Chondrocyte (in vitro differentiated cells): Measurements from ENCODE around the gene RPL10A. TPM values are rescaled to one million over a fixed set of nuclear protein-coding genes. Genes with fewer than 3 reads are reported as not detected.
A peak's percentile ranks its signal among the peaks of the same experiment; 100 is the strongest.

ENCODE experiments used
- DNase-seq: peaks from one replicate; pipeline ENCODE4 v3.0.0; 2021; ENCODE audit warnings: mixed read lengths, low spot score
- H3K27ac Mint-ChIP-seq: one replicate; pipeline ENCODE4 v1.8.0; 2021; ENCODE audit warnings: mild to moderate bottlenecking, moderate library complexity, mixed read lengths; ENCODE audit not compliant: unreplicated experiment
- H3K27me3 Mint-ChIP-seq: 2 replicates; pipeline ENCODE4 v1.8.0; 2021; ENCODE audit warnings: low read depth, mixed read lengths
- H3K36me3 Mint-ChIP-seq: 2 replicates; pipeline ENCODE4 v1.8.0; 2021; ENCODE audit warnings: low read depth, mixed read lengths
- H3K4me1 Mint-ChIP-seq: 2 replicates; pipeline ENCODE4 v1.8.0; 2021; ENCODE audit warnings: low read depth, mild to moderate bottlenecking, mixed read lengths
- H3K4me3 Mint-ChIP-seq: one replicate; pipeline ENCODE4 v1.8.0; 2021; ENCODE audit warnings: mild to moderate bottlenecking, moderate library complexity, mixed read lengths; ENCODE audit not compliant: unreplicated experiment
- H3K9me3 Mint-ChIP-seq: 2 replicates; pipeline ENCODE4 v1.8.0; 2021; ENCODE audit warnings: low read depth, mixed read lengths
- long read RNA-seq: library from polyadenylated mRNA; stranded (forward); transcript quantifications from one replicate; pipeline ENCODE4 v2.0.0, GENCODE V29; 2021
- total RNA-seq: library from RNA; stranded (reverse); gene quantifications from 3 replicates; pipeline ENCODE4 v1.2.1, GENCODE V29; 2021
- TF ChIP-seq, protein P1 (sequence below): fragments of 200-600 bp; sonication (generic); IDR thresholded peaks from 2 replicates; pipeline ENCODE4 v1.5.0; 2021; ENCODE audit warnings: antibody characterized with exemption, mild to moderate bottlenecking, moderate library complexity

Gene RPL10A
- 844 to 899 TPM (median 848 TPM) in 3 replicates for total RNA-seq
- long read RNA-seq, transcript RPL10A-201 (6 exons, 716 nt): major isoform, 462 of 518 reads
- long read RNA-seq, transcript RPL10A-203 (5 exons, 1,069 nt): minor isoform, 8 of 518 reads
- long read RNA-seq, transcript RPL10A-204 (6 exons, 962 nt): minor isoform, 12 of 518 reads
- long read RNA-seq, transcript RPL10A-202 (5 exons, 1,063 nt): minor isoform, 10 of 518 reads
- long read RNA-seq, partial matches to known transcripts: 8 of 518 reads
- long read RNA-seq, other reads (novel, unspliced or antisense): 18 of 518 reads

DNA sequence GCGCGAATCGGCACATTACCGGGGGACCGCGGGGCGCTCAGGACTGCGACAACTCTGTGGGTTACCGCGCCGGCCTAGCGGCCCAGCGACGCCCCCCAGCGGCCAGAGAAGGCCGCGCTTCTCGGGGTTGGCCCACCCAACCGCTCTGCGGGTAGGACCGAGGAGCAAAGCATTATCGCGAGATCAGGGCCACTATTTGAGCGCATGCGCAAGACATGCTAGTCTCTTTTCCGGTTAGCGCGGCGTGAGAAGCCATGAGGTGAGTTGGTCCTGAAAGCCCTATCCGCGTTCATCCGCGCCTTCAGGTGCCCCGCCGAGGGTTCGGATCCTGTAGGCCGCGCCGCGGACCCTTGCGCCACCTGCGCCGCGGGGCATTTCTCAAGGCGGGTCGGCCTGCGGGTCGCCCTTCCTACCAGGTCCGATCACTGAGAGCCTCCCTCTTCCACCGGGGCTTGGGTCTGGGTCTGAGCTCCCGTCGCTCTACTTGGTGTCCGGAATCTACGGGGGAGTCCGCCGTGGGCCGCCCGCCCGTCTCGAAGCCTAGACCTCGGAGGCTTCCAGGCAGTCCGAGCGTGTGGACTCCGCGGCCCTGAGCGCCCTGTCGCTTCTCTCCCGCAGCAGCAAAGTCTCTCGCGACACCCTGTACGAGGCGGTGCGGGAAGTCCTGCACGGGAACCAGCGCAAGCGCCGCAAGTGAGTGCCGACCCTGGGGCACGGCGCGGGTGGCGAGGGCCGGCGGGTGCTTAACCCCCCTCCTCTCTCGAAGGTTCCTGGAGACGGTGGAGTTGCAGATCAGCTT lies at the start of gene RPL10A:
TSS of gene RPL10A (plus strand) at position 221 of the 799 bp plus-strand sequence. CDS start at position 255, 34 bp downstream.
- Mint-ChIP-seq H3K9me3 (no peaks in the 10 kb centered on the region), H3K27ac (peak within 1 kb of the TSS; percentile 99), H3K27me3 (no peaks in the 10 kb centered on the region), H3K4me1 (peaks cover 41% of the 10 kb centered on the region), H3K36me3 (peaks cover 19% of the 10 kb centered on the region), H3K4me3 (peak within 1 kb of the TSS; percentile 97)
- TF ChIP-seq, protein P1, sequence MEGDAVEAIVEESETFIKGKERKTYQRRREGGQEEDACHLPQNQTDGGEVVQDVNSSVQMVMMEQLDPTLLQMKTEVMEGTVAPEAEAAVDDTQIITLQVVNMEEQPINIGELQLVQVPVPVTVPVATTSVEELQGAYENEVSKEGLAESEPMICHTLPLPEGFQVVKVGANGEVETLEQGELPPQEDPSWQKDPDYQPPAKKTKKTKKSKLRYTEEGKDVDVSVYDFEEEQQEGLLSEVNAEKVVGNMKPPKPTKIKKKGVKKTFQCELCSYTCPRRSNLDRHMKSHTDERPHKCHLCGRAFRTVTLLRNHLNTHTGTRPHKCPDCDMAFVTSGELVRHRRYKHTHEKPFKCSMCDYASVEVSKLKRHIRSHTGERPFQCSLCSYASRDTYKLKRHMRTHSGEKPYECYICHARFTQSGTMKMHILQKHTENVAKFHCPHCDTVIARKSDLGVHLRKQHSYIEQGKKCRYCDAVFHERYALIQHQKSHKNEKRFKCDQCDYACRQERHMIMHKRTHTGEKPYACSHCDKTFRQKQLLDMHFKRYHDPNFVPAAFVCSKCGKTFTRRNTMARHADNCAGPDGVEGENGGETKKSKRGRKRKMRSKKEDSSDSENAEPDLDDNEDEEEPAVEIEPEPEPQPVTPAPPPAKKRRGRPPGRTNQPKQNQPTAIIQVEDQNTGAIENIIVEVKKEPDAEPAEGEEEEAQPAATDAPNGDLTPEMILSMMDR: peak; percentile 97
- DNase-seq: peak; percentile 97

DNA sequence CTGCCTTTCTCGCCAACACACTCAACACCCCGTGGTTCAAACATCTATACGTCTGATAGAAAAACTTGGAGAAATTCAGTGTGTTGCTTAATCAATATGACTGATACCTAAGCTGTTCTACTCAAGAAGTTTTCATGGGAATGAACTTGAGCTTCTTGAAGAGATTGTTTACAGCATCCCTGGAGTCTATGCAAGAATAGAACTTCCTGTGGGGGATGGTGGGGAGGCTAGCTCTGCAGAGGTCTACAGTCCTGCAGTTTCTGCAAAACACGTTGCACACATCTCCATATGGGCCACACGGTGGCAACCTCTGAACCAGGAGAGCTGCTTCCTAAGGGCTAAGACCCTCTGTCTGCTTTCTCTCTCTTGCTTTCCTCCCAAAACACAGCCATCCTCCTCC lies 48.8 kb upstream of the RPL10A start:
- TF ChIP-seq, protein P1: peak; percentile 70
- no peak for DNase-seq
- peak overlapping the region; percentile 36 for H3K27ac Mint-ChIP-seq
- H3K4me1 Mint-ChIP-seq: peaks cover 22% of the 10 kb centered on the region
- H3K4me3 Mint-ChIP-seq: no peak overlapping the region
- peaks cover 5% of the 10 kb centered on the region for H3K36me3 Mint-ChIP-seq
- no peaks in the 10 kb centered on the region for H3K27me3 Mint-ChIP-seq
- H3K9me3 Mint-ChIP-seq: no peaks in the 10 kb centered on the region

DNA sequence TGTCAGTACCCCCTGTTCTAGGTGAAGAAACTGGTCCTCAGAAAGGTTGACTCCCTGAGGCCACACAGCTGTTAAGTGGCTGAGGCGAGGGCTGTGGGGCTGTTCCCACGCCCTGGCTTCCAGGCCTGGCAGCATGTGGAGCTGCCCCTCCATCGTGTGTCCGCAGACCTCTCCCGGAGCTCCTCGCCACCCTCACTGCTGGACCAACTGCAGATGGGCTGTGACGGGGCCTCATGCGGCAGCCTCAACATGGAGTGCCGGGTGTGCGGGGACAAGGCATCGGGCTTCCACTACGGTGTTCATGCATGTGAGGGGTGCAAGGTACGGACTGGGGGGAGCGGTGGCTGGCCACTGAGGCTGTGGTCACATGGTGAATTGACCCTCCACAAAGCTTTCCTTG lies 48.2 kb upstream of the RPL10A start:
- no peak overlapping the region for H3K4me3 Mint-ChIP-seq
- no peak for DNase-seq
- no peak overlapping the region for H3K27ac Mint-ChIP-seq
- TF ChIP-seq, protein P1: no peak
- H3K4me1 Mint-ChIP-seq: peaks cover 21% of the 10 kb centered on the region
- H3K9me3 Mint-ChIP-seq: no peaks in the 10 kb centered on the region
- peaks cover 8% of the 10 kb centered on the region for H3K36me3 Mint-ChIP-seq
- H3K27me3 Mint-ChIP-seq: no peaks in the 10 kb centered on the region

DNA sequence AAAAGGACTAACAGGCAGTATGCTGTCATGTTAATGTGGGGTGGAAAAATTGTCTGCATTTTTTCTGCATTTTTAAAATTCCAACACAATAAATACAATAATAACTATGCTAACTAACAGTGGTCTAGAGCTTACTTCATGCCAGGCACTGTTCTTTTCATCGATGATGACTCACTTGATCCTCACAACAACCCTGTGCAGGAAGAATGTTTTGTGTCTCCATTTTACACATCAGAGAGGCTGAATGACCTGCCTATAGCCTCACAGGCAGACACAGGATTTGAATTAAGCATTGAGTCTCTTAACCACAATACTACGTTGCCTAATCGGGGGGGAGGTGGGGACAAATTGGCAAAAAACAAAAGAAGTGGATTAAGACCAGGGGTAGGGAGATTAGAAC lies 42.9 kb upstream of the RPL10A start:
- H3K9me3 Mint-ChIP-seq: peaks cover 7% of the 10 kb centered on the region
- H3K27ac Mint-ChIP-seq: peak overlapping the region; percentile 71
- no peak for DNase-seq
- H3K27me3 Mint-ChIP-seq: no peaks in the 10 kb centered on the region
- H3K4me3 Mint-ChIP-seq: no peak overlapping the region
- peaks cover 52% of the 10 kb centered on the region for H3K4me1 Mint-ChIP-seq
- TF ChIP-seq, protein P1: no peak
- peaks cover 10% of the 10 kb centered on the region for H3K36me3 Mint-ChIP-seq

DNA sequence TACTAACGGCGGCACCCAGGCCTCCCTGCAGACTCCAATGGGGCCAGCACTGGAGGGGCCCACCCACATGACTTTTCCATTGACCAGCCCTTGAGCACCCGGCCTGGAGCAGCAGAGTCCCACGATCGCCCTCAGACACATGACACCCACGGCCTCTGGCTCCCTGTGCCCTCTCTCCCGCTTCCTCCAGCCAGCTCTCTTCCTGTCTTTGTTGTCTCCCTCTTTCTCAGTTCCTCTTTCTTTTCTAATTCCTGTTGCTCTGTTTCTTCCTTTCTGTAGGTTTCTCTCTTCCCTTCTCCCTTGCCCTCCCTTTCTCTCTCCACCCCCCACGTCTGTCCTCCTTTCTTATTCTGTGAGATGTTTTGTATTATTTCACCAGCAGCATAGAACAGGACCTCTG lies 42.1 kb upstream of the RPL10A start:
- TF ChIP-seq, protein P1: no peak
- H3K36me3 Mint-ChIP-seq: peaks cover 8% of the 10 kb centered on the region
- no peaks in the 10 kb centered on the region for H3K27me3 Mint-ChIP-seq
- H3K4me3 Mint-ChIP-seq: no peak overlapping the region
- DNase-seq: no peak
- H3K27ac Mint-ChIP-seq: peak overlapping the region; percentile 71
- peaks cover 7% of the 10 kb centered on the region for H3K9me3 Mint-ChIP-seq
- peaks cover 52% of the 10 kb centered on the region for H3K4me1 Mint-ChIP-seq
